H1 (cell line): ENCODE data around the gene R3HDM4. TPM values are rescaled to one million over a fixed set of nuclear protein-coding genes. Genes with fewer than 3 reads are reported as not detected.

Experiments
- CTCF ChIA-PET: fragments of 300-600 bp; sonication (Branson Sonifier 250); formaldehyde crosslinking; loops from one replicate; lab custom pipeline; 2021; ENCODE audit not compliant: partially characterized antibody; lab: Charles Lee
- POLR2A ChIA-PET: fragments of 300-600 bp; sonication (Branson Sonifier 250); formaldehyde crosslinking; loops from one replicate; lab custom pipeline; 2021; ENCODE audit warnings: inconsistent platforms; ENCODE audit not compliant: partially characterized antibody; lab: Charles Lee
- DNase-seq, 2 experiments: peaks; one replicate each; pipeline versions ENCODE4 v3.0.0 to v3.0.0-alpha.2; 2010 to 2022; ENCODE audit warnings: low spot score in 2 of 2, low read depth in 1 of 2, mixed read lengths in 1 of 2
- FAIRE-seq: peaks from 2 replicates; lab custom pipeline; 2011; peaks lifted over from hg19 to GRCh38; lab: Jason Lieb, UNC
- H2AFZ ChIP-seq: 2 replicates; pipeline ENCODE4 v1.8.1; 2012; ENCODE audit warnings: low read length, inconsistent platforms
- H2AK5ac ChIP-seq: 2 replicates; pipeline ENCODE4 v1.6.1; 2013; ENCODE audit warnings: low read depth, low read length
- H2BK120ac ChIP-seq: replicated peaks from 2 replicates; pipeline ENCODE3; 2013; ENCODE audit warnings: low read depth, low read length, inconsistent platforms
- H2BK12ac ChIP-seq: 2 replicates; pipeline ENCODE4 v1.6.1; 2013; ENCODE audit warnings: low read depth, low read length
- H2BK15ac ChIP-seq: 2 replicates; pipeline ENCODE4 v1.6.1; 2013; ENCODE audit warnings: low read length
- H2BK20ac ChIP-seq: 2 replicates; pipeline ENCODE4 v1.6.1; 2013; ENCODE audit warnings: low read length
- H2BK5ac ChIP-seq: 2 replicates; pipeline ENCODE4 v1.6.1; 2013; ENCODE audit warnings: low read depth, low read length
- H3K14ac ChIP-seq: 2 replicates; pipeline ENCODE4 v1.6.1; 2013; ENCODE audit warnings: inconsistent platforms; ENCODE audit not compliant: insufficient read length
- H3K18ac ChIP-seq: 2 replicates; pipeline ENCODE4 v1.6.1; 2013; ENCODE audit warnings: low read length; ENCODE audit errors: extremely low read depth
- H3K23ac ChIP-seq: 2 replicates; pipeline ENCODE4 v1.6.1; 2013; ENCODE audit warnings: inconsistent platforms; ENCODE audit not compliant: insufficient read length
- H3K23me2 ChIP-seq: 2 replicates; pipeline ENCODE4 v1.6.1; 2013; ENCODE audit warnings: low read depth, low read length
- H3K27ac ChIP-seq: 2 replicates; pipeline ENCODE4 v1.6.1; 2011; ENCODE audit warnings: low read depth, low read length, inconsistent platforms
- H3K27me3 ChIP-seq, 4 experiments: replicated peaks in 1 of 4; 1 replicate in 1 of 4; 2 replicates in 3 of 4; pipeline versions ENCODE4 v1.6.1 to v1.8.1; 2011 to 2013; ENCODE audit warnings: low read length in 3 of 4, mild to moderate bottlenecking in 3 of 4, inconsistent platforms in 2 of 4, mixed read lengths in 2 of 4, moderate library complexity in 1 of 4; ENCODE audit not compliant: control insufficient read depth in 3 of 4, insufficient read depth in 3 of 4; ENCODE audit errors: extremely low read depth in 1 of 4
- H3K36me3 ChIP-seq, 4 experiments: 2 replicates each; pipeline versions ENCODE4 v1.6.1 to v1.8.1; 2011 to 2013; ENCODE audit warnings: mild to moderate bottlenecking in 4 of 4, low read length in 3 of 4, moderate library complexity in 2 of 4, control low read depth in 1 of 4, inconsistent platforms in 1 of 4; ENCODE audit not compliant: insufficient read depth in 4 of 4, control insufficient read depth in 2 of 4
- H3K4ac ChIP-seq: replicated peaks from 2 replicates; pipeline ENCODE3; 2013; ENCODE audit warnings: low read length, low read depth, mixed read lengths, inconsistent platforms; ENCODE audit not compliant: insufficient read length
- H3K4me1 ChIP-seq, 4 experiments: replicated peaks in 1 of 4; 1 replicate in 1 of 4; 2 replicates in 3 of 4; pipeline versions ENCODE4 v1.6.1 to v1.8.1; 2011 to 2013; ENCODE audit warnings: low read length in 3 of 4, inconsistent platforms in 2 of 4, mixed read lengths in 1 of 4; ENCODE audit not compliant: insufficient read depth in 4 of 4, control insufficient read depth in 3 of 4
- H3K4me2 ChIP-seq, 2 experiments: 2 replicates each; pipeline versions ENCODE4 v1.6.1 to v1.8.1; 2011 to 2013; ENCODE audit warnings: low read depth in 2 of 2, low read length in 2 of 2, control low read depth in 1 of 2, inconsistent platforms in 1 of 2, mild to moderate bottlenecking in 1 of 2; ENCODE audit not compliant: insufficient read depth in 1 of 2
- H3K4me3 ChIP-seq, 4 experiments: fragments of 200-600, 300-600 bp in 1 of 4; sonication (generic), shearing (Covaris generic), sonication (Bioruptor Twin) in 1 of 4; 2 replicates each; pipeline versions ENCODE4 v1.5.1 to v1.8.1; 2011 to 2016; ENCODE audit warnings: low read length in 4 of 4, low read depth in 3 of 4, control low read depth in 2 of 4, inconsistent platforms in 2 of 4, mild to moderate bottlenecking in 2 of 4, mixed read lengths in 1 of 4, moderate library complexity in 1 of 4; ENCODE audit not compliant: insufficient read depth in 2 of 4; ENCODE audit errors: extremely low read depth in 1 of 4
- H3K56ac ChIP-seq: replicated peaks from 2 replicates; pipeline ENCODE3; 2013; ENCODE audit warnings: low read depth, mild to moderate bottlenecking, mixed read lengths, low read length, inconsistent platforms; ENCODE audit not compliant: insufficient read length
- H3K79me1 ChIP-seq: 2 replicates; pipeline ENCODE4 v1.6.1; 2013; ENCODE audit warnings: low read depth, low read length, control low read depth
- H3K79me2 ChIP-seq, 2 experiments: 2 replicates each; pipeline versions ENCODE4 v1.6.1 to v1.8.1; 2012 to 2013; ENCODE audit warnings: low read length in 2 of 2, mild to moderate bottlenecking in 2 of 2, inconsistent platforms in 1 of 2; ENCODE audit not compliant: insufficient read depth in 2 of 2, control insufficient read depth in 1 of 2
- H3K9ac ChIP-seq, 4 experiments: replicated peaks in 1 of 4; 1 replicate in 1 of 4; 2 replicates in 3 of 4; pipeline versions ENCODE4 v1.6.1 to v1.8.1; 2011 to 2013; ENCODE audit warnings: low read depth in 3 of 4, low read length in 3 of 4, control low read depth in 2 of 4, mild to moderate bottlenecking in 2 of 4, moderate library complexity in 2 of 4, inconsistent platforms in 1 of 4; ENCODE audit errors: extremely low read depth in 1 of 4
- H3K9me3 ChIP-seq, 2 experiments: 2 replicates each; pipeline versions ENCODE4 v1.6.1 to v1.8.1; 2012 to 2013; ENCODE audit warnings: mild to moderate bottlenecking in 2 of 2, moderate library complexity in 2 of 2, control low read depth in 1 of 2, inconsistent platforms in 1 of 2, low read depth in 1 of 2, low read length in 1 of 2, mixed read lengths in 1 of 2; ENCODE audit not compliant: insufficient read depth in 2 of 2
- H4K20me1 ChIP-seq, 2 experiments: replicated peaks in 1 of 2; 2 replicates each; pipeline versions ENCODE3 to v1.8.1; 2011 to 2013; ENCODE audit warnings: inconsistent platforms in 2 of 2, low read length in 2 of 2, mild to moderate bottlenecking in 1 of 2; ENCODE audit not compliant: insufficient read depth in 2 of 2, control insufficient read depth in 1 of 2
- H4K5ac ChIP-seq: 2 replicates; pipeline ENCODE4 v1.6.1; 2013; ENCODE audit warnings: low read length, low read depth, mixed read lengths, inconsistent platforms; ENCODE audit not compliant: insufficient read length
- H4K8ac ChIP-seq: 2 replicates; pipeline ENCODE4 v1.8.0; 2013; ENCODE audit warnings: mild to moderate bottlenecking, moderate library complexity, low read length, inconsistent platforms; ENCODE audit not compliant: insufficient read depth; ENCODE audit errors: extremely low read depth
- H4K91ac ChIP-seq: replicated peaks from 2 replicates; pipeline ENCODE3; 2013; ENCODE audit warnings: low read length, mixed read lengths, inconsistent platforms; ENCODE audit not compliant: insufficient read length
- WGBS, 2 experiments: shearing (Covaris generic) in 1 of 2; methylation state at CpG; one replicate each; pipeline versions ENCODE4 v1.1.6 to v1.1.7; 2013 to 2015; ENCODE audit warnings: low lambda C conversion rate in 2 of 2, mixed read lengths in 2 of 2, inconsistent platforms in 1 of 2, low coverage in 1 of 2, missing lambda C conversion rate in 1 of 2; ENCODE audit not compliant: insufficient replicate concordance in 2 of 2, insufficient coverage in 1 of 2, insufficient read length in 1 of 2; ENCODE audit errors: extremely low coverage in 1 of 2, missing lambda C conversion rate in 1 of 2; 5-methylcytosine and 5-hydroxymethylcytosine counted together
- polyA plus RNA-seq, 7 experiments: library from polyadenylated mRNA; depleted of rRNA in 3 of 7; stranded (reverse) in 5 of 7; unstranded in 2 of 7; fragments of >200 nt in 5 of 7; fragments of 200-250 nt in 2 of 7; gene quantifications; 1 replicate in 5 of 7; 2 replicates in 1 of 7; 4 replicates in 1 of 7; pipeline versions ENCODE4 v1.2.1 to v1.2.3, GENCODE V29; 2011 to 2013; ENCODE audit warnings: missing spikeins in 2 of 7, mixed read lengths in 2 of 7
- total RNA-seq: library from RNA; stranded (reverse); fragmentation: NEBNext Ultra II Directional; extraction: Animal tissue kit (Norgen Biotek cat#: 25700); gene quantifications from 2 replicates; pipeline ENCODE4 v1.2.1, GENCODE V29; 2021
- TF ChIP-seq, protein P1 (sequence below): IDR thresholded peaks from 2 replicates; pipeline ENCODE4 v1.6.1; 2011; ENCODE audit warnings: low read length, improper control_type of control experiment

The R3HDM4 gene
- total and polyA plus RNA-seq, 2 of the 8 experiments (the other 6 are each of a cell fraction or from before 2014, with no cell fraction given) = 76.8 to 102 TPM

DNA sequence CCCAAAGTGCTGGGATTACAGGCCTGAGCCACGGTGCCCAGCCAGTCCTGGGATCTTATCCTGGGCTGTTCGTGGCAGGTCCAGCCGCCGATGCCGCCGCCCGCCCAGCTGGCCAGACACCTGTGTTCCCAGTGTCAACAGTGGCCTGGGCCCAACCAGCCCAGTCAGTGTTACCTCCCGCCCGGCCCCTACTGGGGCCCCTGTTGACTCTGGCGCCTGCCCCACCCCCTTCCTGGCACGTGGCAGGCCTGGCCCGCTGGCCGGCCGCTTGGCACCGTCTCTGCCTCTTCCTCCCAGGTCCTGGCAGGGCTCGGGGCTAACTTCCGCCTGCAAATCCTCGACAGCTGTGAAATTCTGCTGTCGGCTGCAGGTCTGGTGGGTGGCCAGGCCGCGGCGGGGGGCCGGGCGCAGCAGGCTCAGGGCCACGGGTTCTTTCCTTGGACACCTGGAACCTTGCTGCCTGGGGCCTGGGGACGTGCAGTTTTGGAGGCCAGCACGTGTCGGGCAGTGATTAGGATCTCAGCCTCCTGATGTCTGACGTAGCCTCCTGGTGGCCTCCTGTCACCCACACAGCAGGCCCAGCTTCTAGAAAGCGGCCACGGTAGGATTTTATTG lies 22.0 kb upstream of the R3HDM4 start:
- H3K27ac ChIP-seq = no peak overlapping the region
- no peak overlapping the region for H2BK120ac ChIP-seq
- H3K23ac ChIP-seq = no peak overlapping the region
- FAIRE-seq (no peak), DNase-seq (no peak)
- H2AFZ ChIP-seq = no peak overlapping the region
- H3K9ac ChIP-seq = no peak overlapping the region
- 93% methylated on average over 22 of the region's 31 CpGs; no CpG with 5 or more reads in 1 of the 2 experiments for WGBS, 2 experiments
- H4K20me1 ChIP-seq = peaks cover 3 to 25% of the 10 kb centered on the region in 2 experiments
- H3K14ac ChIP-seq = no peak overlapping the region
- H3K4me1 ChIP-seq = peaks cover 0 to 16% (median 4%) of the 10 kb centered on the region in 4 experiments; a peak in 4 of 7 replicates
- H2BK15ac ChIP-seq = no peak overlapping the region
- H3K36me3 ChIP-seq = peaks cover 3 to 13% (median 11%) of the 10 kb centered on the region in 4 experiments; a peak in 7 of 8 replicates
- H3K79me1 ChIP-seq = peaks cover 11% of the 10 kb centered on the region
- no peaks in the 10 kb centered on the region for H3K9me3 ChIP-seq
- H3K23me2 ChIP-seq = no peaks in the 10 kb centered on the region
- POLR2A ChIA-PET = interaction anchor here (0.8 to 2.6 kb wide), 4 partner anchors 9 to 92 kb away, joined by 3 to 9 read pairs (median 3); partner anchors contain the start of gene CNN2
- CTCF ChIA-PET = interaction anchor here (0.5 to 2.5 kb wide), 5 partner anchors 12 to 81 kb away, joined by 3 to 11 read pairs (median 4); no protein-coding TSS in a partner anchor
- no peaks in the 10 kb centered on the region for H3K27me3 ChIP-seq
- H3K79me2 ChIP-seq = peaks cover 0 to 64% of the 10 kb centered on the region in 2 experiments; a peak in 3 of 4 replicates
- H4K91ac ChIP-seq = no peak overlapping the region
- H2BK5ac ChIP-seq = 0 out of 2 replicates have a peak overlapping the region, but pooled peaks have one; percentile 44
- H3K4ac ChIP-seq = no peak overlapping the region
- no peak overlapping the region for H2AK5ac ChIP-seq
- H4K8ac ChIP-seq = peak overlapping the region; percentile 79; the same call in 1 of the 2 replicates
- no peak overlapping the region for H4K5ac ChIP-seq
- no peak overlapping the region for H3K4me3 ChIP-seq
- no peak overlapping the region for H3K56ac ChIP-seq
- no peak overlapping the region for H2BK12ac ChIP-seq
- no peak overlapping the region for H2BK20ac ChIP-seq
- H3K18ac ChIP-seq = no peak overlapping the region
- H3K4me2 ChIP-seq = no peak overlapping the region
- TF ChIP-seq, protein P1, sequence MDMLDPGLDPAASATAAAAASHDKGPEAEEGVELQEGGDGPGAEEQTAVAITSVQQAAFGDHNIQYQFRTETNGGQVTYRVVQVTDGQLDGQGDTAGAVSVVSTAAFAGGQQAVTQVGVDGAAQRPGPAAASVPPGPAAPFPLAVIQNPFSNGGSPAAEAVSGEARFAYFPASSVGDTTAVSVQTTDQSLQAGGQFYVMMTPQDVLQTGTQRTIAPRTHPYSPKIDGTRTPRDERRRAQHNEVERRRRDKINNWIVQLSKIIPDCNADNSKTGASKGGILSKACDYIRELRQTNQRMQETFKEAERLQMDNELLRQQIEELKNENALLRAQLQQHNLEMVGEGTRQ = no peak
